NCI-H1930 (cell line): Measurements from ENCODE around the gene RPL12.
"Not testable (repeated sequence)": the region's sequence is repeated elsewhere in the genome, so short reads cannot be mapped to it uniquely, and the experiment has no call there.

ENCODE experiments used
- DNase-seq, 2 experiments: peaks; one replicate each; lab custom pipeline; 2025; lab: John Stamatoyannopoulos, UW

RPL12 gene

DNA sequence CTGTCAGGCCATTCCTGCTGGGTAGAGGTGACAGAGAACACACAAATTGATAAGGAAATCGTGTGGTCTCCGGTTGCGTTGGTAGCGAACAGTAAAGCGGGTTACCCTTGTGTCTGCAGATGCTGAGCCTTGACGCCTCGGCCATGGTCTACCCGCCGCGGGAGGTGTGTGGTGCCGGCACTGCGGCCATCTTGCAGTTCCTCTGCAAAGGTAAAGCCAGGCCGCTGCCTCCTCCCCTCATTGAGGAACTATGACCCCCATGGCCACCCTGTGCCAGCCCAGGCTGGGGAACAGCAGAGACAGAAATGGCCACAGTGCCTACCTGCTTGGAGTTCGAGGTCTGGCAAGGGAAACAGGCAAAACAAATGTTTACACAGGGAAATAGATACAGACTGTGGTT is 16.4 kb upstream of the RPL12 start:
- no peak for DNase-seq

DNA sequence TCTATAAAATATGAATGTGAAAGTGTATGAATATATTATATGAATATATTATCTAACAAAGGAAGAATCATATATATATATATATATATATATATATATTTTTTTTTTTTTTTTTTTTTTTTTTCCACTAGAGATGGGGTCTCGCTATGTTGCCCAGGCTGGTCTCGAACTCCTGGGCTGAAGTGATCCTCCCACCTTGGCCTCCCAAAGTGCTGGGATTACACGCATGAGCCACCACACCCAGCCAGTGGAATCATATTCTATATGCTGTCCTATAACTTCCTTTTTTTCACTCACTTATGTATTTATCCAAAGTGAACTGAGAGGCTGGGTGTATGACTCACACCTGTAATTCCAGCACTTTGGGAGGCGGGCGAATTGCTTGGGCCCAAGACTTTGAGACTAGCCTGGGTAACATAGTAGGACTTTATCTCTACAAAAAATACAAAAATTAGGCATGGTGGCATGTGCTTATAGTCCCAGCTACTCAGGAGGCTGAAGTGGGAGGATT is 15.3 kb upstream of the RPL12 start:
- DNase-seq: not testable (repeated sequence)

DNA sequence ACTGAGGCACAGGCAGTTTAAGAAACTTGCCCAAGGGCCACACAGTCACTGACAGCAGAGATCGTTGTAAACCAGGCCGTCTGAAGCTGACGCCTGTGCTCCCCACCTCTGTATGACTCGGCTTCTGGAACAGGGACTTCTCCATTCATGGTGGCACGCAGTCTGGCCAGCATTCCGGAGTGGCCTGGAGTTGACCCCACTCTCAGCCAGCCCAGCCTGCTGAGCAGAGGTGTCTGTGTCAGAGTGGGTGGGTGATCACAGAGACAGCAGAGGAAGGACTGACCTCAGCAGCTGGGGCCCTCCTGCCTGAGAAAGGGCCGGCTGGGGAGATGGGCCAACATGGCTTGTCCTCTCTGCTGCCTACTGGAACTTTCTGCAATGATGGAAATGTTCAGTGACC is 12.7 kb upstream of the RPL12 start:
- DNase-seq: no peak

DNA sequence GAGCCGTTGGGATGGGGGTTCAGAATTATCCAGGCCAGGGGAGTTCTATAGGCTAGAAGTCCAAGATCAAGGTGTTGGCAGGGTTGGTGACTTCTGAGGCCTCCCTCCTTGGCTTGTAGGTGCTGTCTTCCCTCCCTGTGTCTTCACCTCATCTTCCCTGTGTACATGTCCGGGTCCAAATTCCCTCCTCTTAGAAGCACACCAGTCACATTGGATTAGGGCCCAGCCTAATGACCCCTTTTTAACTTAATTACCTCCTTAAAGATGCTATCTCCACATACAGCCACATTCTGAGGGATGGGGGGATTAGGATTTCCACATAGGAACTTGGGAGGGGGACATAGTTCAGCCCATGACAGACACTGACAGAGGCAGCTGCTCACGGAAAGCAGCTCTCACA is 12.2 kb upstream of the RPL12 start:
- DNase-seq: no peak

DNA sequence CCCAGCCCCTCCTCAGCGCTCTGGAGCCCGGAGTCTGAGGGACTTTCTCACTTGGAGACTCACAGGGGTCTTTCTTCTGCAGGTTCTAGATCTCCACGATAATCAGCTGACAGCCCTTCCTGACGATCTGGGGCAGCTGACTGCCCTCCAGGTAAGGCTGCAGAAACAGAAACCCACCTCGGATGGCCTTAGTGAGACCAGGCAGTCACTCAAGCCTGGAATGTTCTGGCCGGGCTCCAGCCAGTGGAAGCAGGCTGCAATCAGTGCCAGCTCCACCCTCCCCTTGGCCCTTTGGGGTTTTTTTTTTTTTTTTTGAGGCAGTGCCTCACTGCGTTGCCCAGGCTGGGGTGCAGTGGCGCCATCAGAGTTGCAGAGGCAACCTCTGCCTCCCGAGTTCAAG is 7.7 kb upstream of the RPL12 start:
- DNase-seq: no peak

DNA sequence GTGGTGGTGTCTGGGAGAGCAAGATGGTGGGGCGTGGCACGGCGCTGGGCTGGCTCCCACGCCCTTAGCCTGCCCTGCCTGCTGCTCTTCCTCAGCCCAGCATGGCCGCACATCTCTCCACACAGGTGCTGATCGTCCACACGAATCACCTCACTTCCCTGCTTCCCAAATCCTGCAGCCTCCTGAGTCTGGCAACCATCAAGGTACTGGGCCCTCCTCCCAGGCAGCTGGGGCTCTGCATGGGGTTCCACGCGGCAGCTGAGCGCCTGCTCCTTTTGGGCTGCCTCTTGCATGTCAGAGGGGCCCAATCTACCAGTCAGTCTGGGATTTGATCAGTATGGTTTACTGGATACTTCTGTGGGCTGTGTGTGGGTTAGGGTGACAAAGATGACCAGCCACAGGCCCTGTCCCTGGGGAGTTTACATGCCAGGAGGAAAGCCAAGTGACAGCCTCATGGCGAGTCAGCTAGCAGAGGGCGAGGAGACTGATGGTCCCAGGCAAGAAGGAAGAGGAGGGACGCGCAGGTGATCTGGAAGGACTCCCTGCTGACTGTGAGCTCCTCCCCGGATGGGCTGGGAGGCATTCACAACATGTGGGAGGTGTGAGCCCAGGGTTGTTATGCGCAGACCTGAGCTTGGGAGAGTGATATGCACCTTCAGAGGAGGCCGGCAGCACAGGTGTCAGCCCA is 6.1 kb upstream of the RPL12 start:
- DNase-seq: no peak

DNA sequence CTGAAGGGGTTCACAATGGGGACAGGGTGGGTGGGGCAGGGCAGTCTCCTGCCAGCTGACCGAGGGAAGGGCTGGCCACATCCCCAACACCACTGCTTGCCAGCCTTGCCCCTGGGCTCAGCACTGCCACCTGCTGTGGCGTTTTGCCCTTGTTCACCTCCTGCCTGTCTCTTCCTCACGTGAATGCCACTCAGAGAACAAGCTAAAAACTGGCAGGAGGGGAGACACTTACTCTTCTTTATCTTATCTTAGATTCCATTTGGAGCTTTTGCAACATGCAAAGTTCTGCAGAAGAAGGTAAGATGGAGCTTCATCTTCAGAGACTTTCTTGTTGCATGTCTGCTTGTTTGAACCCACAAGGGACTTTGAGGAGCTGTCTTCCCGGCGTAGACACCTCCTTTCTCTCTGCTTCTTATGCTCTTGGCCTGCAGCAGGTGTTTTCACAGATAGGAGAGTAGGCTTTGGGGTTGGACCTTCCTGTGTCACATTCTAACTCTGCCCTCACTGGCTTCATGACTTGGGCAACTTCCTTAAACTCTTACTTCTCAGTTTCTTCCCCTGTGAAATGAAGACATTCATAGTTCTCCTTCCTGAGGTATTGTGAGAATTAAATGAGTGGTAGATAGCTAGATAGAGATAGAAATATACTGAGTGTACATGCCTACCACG is 4.3 kb upstream of the RPL12 start:
- DNase-seq: no peak

DNA sequence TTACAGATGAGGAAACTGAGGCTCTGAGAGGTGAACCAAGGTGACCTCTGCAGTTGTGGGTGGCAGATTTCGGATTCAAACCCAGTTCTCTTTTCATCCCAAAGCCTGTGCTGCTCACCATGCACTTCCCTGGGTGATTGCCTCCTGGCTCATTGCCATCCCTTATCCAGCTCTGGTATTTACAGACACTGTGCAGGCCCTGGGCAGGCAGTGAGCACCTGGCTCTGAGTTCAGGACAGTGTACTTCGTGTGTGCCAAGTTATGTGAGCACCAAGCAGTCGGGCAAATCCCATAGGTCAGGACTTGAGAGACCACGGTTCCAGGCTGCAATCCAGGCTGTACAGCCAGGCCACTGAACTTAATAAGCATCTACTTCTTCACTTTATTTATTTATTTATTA is 1.5 kb upstream of the RPL12 start:
- no peak for DNase-seq

DNA sequence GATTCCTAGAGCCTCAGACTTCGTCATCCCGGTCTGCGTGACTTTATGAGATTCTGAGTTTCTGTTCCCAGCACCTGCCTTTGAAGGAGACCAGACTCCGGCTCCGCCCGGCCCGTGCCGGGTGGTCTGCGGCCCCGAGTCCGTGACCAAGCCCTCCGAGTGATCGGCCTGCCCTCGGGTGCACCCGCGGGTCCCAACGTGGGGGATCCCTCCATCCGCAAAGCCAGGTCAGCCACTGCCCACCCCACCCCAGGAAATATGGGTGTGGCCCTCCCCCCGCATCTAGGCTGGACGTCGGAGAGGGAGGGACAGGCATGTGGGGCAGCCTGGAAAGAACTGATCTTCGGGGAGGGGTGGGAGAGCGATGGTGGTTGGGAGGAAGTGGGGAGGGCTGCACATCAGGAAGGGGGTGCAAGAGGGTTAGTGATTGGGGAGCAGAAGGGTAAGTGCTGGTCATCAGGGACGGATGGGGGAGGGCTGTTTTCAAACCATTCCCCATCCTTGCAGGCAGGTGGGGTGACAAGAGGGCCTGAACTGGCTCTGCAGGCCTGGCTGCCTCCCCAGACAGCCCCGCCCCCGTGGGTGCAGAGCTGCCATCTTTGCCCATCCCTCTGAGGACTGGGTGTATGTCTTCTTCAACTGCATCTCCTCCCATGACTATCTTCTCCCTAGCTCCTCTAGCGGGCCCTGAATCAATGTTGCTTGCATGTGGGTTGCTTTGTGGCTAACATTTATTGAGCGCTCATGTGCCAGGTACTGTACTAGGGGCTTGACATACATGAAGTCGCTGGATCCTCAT is 851 bp upstream of the RPL12 start:
- no peak for DNase-seq

DNA sequence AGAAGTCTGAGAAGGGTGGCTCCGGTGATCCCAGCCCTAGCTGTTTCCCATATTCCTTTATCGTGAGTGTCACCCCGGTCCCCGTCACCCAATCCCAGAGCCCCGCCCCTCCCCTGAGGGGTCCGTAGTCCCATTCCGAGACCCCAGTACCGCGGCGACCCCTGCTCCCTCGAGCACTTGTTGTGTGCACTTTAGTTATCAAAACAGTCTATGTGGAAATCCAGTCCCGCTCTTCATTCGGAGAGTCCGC is 327 bp upstream of the RPL12 start:
- no peak for DNase-seq

DNA sequence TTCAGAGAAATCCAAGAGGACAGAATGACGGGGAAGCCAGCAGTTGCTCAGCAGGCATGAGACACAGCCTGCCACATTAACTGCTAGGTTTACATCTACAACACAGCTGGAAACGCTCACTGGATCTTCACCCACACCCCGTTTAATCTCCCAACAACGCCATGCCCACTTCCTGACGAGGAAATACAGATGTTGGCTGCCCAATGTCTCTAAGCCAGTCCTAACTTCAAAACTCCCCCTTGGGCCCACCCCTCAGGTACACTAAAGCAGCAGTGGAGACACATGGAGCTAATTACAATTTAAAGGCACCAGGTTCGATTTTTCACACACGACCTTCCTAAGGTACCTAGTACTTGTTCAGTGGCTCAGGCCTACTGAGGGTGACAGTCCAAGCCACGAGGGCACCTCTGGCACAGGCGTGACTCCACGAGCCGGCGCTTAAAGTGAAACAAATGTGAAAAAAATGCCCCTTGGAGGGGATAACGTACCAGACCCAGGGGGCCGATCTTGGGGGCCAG is 904 bp downstream of the RPL12 start:
- no peak for DNase-seq

DNA sequence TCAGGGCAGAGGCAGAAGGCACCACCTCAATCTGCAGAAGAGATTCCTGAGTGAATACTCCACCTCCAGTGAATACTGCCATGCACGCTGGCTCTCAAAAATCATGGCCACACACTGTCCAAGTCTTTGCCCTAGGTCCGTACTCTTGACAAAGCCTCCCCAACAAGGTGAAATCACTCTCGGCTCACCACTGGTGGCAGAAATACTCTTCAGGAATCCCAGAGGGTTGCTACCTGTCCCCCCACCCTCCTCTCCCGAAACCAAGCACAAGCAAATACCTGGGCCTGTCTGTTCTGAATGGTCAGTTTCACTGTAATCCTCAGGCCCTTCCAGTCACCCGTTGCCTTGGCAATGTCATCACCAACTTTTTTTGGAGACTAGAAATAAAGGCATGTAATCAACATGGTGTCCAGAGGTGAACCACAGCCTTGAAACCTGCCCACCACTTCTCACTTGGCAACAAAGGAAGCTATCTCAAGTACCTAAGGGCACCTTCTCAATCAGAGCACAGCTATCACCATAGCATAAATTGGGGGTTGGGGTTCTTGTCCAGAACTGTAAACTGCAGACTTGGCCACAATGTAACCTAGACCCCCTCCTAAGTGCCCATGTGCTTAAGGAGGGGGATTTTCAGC is 1.8 kb downstream of the RPL12 start:
- DNase-seq: no peak

DNA sequence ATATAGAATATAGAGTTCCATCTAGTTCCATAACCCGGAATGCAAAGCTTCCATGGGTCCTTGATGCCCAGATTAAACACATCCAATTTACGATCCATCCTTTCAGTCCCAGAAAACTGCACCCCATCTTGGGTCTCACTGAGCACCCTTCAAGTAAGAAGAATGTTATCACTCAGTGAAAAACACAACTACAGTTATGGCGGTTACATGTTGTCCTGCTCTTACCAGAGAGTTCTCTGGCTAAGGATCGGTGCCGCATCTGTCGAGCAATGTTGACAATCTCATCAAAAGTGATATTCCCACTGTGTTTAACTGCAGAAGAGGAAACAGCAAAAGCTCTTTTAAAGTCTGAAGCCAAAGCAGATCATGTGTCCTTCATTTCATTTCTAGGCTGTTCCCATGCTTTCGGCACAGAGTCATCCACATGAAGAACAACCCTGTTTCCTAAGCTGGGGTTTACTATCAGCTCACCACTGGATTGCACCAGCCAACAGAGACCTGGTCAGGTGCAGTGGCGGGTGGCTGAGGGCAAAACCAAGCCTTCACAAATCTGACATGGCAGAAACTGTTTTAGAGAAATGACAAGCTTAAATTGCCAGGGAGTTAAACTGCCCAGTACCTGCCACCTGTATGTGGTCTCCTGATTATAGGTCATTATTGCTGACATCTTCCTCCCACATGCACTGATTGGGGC is 2.9 kb downstream of the RPL12 start:
- DNase-seq: no peak

DNA sequence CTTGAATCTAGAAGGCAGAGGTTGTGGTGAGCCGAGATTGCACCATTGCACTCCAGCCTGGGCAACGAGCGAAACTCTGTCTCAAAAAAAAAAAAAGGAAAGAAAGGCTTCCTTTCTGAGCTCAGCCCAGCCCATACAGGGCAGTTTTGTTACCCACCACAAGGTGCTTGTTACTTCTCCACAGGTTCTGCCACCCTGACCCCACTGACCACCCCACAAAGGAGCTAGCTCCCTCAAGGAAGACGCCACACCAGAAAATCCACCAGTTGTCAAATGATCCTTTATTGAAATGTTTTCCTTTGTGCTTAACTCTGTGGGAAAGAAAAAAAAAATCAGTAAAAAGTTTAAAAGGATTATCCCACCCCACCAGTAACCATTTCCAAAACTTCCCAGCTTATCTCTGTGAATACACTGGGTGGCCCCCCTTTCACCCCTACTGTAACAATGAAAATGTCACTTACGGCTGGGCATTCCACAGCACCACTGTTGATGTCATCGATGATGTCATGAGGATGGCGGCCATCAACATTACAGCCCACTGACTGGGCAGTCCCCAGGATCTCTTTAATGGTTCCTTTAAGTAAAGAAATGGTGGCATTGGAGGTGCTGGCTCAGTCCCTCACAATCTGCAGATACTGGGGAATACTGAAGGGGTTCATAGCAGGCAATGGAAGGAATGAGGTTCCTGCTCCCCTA is 3.6 kb downstream of the RPL12 start:
- DNase-seq: no peak

DNA sequence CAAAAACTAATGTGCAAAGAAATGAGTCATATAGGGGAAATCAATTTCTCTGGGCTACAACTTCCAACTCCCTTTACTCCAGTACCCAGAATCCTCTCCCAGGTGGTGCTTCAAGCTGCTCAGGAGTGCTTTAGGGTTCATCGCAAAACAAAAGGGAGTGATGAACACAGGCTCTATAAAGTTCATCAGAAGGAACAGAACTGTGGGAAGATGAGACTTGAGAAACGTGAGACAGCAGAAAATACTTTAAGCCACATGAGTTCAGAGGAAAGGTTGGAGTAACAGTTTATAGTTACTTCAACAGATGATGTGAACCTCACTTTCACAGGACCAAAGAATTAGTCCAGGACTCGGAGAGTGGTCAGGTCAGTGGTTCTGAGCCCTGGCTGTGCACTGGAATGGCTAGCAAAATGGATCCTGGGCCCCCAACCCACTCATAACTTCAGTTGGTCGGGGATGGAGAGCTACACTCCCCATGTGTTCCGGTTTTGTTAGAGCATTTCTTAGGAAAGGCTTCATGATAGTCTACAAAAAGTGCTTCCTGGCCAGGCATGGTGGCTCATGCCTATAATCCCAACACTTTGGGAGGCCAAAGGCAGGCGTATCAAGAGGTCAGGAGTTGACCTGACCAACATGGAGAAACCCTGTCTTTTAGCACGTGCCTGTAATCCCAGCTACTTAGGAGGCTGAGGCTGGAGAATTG is 4.3 kb downstream of the RPL12 start:
- DNase-seq: no peak

DNA sequence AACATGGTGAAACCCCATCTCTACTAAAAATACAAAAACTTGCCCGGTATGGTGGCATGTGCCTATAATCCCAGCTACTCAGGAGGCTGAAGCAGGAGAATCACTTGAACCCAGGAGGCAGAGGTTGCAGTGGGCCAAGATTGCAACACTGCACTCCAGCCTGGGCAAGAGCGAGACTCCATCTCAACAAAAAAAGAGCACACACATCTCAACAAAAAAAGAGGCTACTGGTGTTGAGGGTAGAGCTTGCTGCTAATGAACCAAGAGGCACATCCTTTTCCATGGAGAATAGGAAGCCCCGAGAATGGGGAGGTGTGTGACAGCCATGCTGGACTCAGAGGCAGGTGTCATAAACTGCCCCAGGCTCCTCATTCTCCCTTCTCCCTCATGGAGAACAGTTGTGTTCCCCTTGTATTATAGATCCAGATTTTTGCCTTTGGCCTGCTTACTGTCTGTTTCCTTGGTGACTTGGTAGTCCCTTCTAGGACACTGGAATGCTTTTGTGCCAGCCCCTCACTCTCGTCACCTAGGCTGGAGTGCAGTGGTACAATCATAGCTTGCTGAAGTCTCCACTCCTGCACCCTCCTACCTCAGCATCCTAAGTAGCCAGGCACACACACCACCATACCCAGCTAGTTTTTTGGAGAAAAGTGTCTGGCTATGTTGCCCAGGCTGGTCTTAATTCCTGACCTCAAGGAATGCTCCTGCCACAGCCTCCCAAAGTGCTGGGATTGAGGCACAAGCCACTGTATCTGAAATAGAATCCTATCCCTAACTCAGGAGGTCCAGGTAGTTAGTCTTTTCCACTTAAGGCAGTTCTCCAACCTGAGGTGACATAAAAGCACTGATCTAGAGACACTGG is 5.1 kb downstream of the RPL12 start:
- DNase-seq: no peak

DNA sequence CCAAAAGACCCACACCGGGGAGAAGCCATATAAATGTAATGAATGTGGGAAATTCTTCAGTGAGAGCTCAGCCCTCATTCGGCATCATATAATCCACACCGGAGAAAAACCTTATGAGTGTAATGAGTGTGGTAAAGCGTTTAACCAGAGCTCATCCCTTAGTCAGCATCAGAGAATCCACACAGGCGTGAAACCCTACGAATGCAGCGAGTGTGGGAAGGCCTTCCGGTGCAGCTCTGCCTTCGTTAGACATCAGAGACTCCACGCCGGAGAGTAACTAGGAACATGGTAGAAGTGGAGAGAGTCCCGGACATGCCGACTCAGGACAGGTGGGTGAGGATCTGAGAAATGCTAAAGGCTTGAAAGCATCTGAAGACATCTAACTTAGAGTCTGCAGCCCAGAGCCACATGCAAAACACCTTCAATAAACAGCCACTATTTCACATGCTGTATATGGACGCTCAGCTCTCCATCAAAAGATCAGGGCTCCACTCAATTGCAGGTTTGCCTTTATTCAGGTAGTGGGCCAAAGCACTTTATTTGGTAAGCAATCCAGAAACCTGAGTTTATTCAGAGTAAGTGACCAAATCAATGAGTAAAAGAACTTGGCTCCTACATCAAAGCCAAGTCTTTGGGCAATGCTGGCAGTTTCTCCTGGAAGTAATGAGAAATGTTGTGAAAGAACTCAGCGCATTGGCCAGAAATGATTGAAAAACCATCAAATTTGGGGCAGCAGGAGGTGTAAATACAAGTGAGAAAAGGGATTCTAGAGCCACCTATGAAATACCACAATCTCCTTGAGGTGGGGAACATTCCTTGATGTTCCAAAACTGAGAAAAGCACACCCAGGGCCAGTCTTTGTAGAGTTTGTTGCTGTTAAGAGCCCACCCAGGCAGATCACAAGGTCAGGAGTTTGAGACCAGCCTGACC is 6.0 kb downstream of the RPL12 start:
- no peak for DNase-seq

DNA sequence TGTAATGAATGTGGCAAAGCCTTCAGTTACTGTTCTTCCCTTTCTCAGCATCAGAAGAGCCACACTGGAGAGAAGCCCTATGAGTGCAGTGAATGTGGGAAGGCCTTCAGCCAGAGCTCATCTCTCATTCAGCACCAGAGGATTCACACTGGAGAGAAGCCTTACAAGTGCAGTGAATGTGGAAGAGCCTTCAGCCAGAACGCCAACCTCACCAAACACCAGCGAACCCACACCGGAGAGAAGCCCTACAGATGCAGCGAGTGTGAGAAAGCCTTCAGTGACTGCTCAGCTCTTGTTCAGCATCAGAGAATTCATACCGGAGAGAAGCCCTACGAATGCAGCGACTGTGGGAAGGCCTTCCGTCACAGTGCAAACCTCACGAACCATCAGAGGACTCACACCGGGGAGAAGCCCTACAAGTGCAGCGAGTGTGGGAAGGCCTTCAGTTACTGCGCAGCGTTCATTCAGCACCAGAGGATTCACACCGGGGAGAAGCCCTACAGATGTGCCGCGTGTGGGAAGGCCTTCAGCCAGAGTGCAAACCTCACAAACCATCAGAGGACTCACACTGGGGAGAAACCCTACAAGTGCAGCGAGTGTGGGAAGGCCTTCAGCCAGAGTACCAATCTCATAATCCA is 6.8 kb downstream of the RPL12 start:
- no peak for DNase-seq
